ENCODE data around the gene NKX2-4.

The NKX2-4 gene

GRCh38 chr20:21358737-21359136 lies 38.6 kb downstream of the NKX2-4 start:
- DNase-seq: no peak

GRCh38 chr20:21357844-21358243 lies 39.5 kb downstream of the NKX2-4 start:
- DNase-seq: no peak

- DNase-seq: no peak
Measured at GRCh38 chr20:21356386-21356785, 40.9 kb downstream of the NKX2-4 start.

GRCh38 chr20:21355981-21356380 lies 41.3 kb downstream of the NKX2-4 start:
- DNase-seq: no peak

- no peak for DNase-seq
Measured at GRCh38 chr20:21353236-21353635, 44.1 kb downstream of the NKX2-4 start.

- no peak for DNase-seq
Measured at GRCh38 chr20:21352703-21353102, 44.6 kb downstream of the NKX2-4 start.
